SK-N-SH (cell line): ENCODE measurements around the gene TFCP2. TPM values are rescaled to one million over a fixed set of nuclear protein-coding genes. Genes with fewer than 3 reads are reported as not detected.

ENCODE experiments used
- CTCF ChIA-PET: fragments of 300-600, 350-600 bp; formaldehyde crosslinking; extraction: SDS; loops from one replicate; lab custom pipeline; 2021; lab: Yijun Ruan, JAX
- POLR2A ChIA-PET: fragments of 350-600 bp; sonication (Branson Sonifier 250); formaldehyde crosslinking; extraction: SDS; loops from one replicate; lab custom pipeline; 2020; ENCODE audit warnings: antibody characterized with exemption, inconsistent platforms; lab: Yijun Ruan, JAX
- DNase-seq: peaks from one replicate; pipeline ENCODE4 v3.0.0; 2012
- H2AFZ ChIP-seq: fragments of 200-600 bp; sonication (generic); 2 replicates; pipeline ENCODE4 v1.8.1; 2016; ENCODE audit warnings: antibody characterized with exemption, mild to moderate bottlenecking, low read depth
- H3F3A ChIP-seq: fragments of 200-600 bp; sonication (generic); replicated peaks from 2 replicates; pipeline ENCODE3; 2016; ENCODE audit warnings: antibody characterized with exemption, mild to moderate bottlenecking; ENCODE audit not compliant: insufficient read depth
- H3K27ac ChIP-seq, 2 experiments: fragments of 200-500 bp in 1 of 2; fragments of 200-600 bp in 1 of 2; sonication (Bioruptor generic) in 1 of 2; sonication (generic), shearing (Covaris generic) in 1 of 2; 2 replicates each; pipeline versions ENCODE4 v1.5.1 to v1.6.1; 2014 to 2016; ENCODE audit warnings: low read depth in 2 of 2, inconsistent platforms in 1 of 2, low read length in 1 of 2, mild to moderate bottlenecking in 1 of 2, mixed read lengths in 1 of 2
- H3K27me3 ChIP-seq: fragments of 200-600 bp; sonication (generic), shearing (Covaris generic); 2 replicates; pipeline ENCODE4 v1.6.1; 2016; ENCODE audit warnings: mixed run types; ENCODE audit not compliant: insufficient read depth
- H3K36me3 ChIP-seq, 2 experiments: fragments of 200-500 bp in 1 of 2; fragments of 200-600 bp in 1 of 2; sonication (Bioruptor generic) in 1 of 2; sonication (generic) in 1 of 2; replicated peaks in 1 of 2; 2 replicates each; pipeline versions ENCODE3 to v1.5.1; 2014 to 2016; ENCODE audit warnings: low read length in 1 of 2, mild to moderate bottlenecking in 1 of 2; ENCODE audit not compliant: insufficient read depth in 2 of 2, control insufficient read depth in 1 of 2
- H3K4me1 ChIP-seq, 2 experiments: fragments of 200-500 bp in 1 of 2; fragments of 200-600 bp in 1 of 2; sonication (Bioruptor generic) in 1 of 2; sonication (generic), shearing (Covaris generic) in 1 of 2; 2 replicates each; pipeline versions ENCODE4 v1.5.1 to v1.6.1; 2014 to 2016; ENCODE audit warnings: low read depth in 1 of 2, low read length in 1 of 2, mixed run types in 1 of 2; ENCODE audit not compliant: insufficient read depth in 2 of 2, control insufficient read depth in 1 of 2
- H3K4me2 ChIP-seq: fragments of 200-600 bp; sonication (generic), shearing (Covaris generic); 2 replicates; pipeline ENCODE4 v1.6.1; 2017; ENCODE audit warnings: mixed run types
- H3K4me3 ChIP-seq, 2 experiments: fragments of 200-500 bp in 1 of 2; fragments of 200-600 bp in 1 of 2; sonication (Bioruptor generic) in 1 of 2; sonication (generic), shearing (Covaris generic) in 1 of 2; 2 replicates each; pipeline versions ENCODE4 v1.5.1 to v1.8.1; 2014 to 2016; ENCODE audit warnings: low read depth in 2 of 2, inconsistent platforms in 1 of 2, low read length in 1 of 2, mild to moderate bottlenecking in 1 of 2, mixed read lengths in 1 of 2, moderate library complexity in 1 of 2
- H3K79me2 ChIP-seq: fragments of 200-600 bp; sonication (generic); 2 replicates; pipeline ENCODE4 v1.8.1; 2017; ENCODE audit warnings: mild to moderate bottlenecking; ENCODE audit not compliant: insufficient read depth
- H3K9ac ChIP-seq: fragments of 200-600 bp; sonication (generic); 2 replicates; pipeline ENCODE4 v1.6.1; 2017; ENCODE audit warnings: mixed run types
- H3K9me2 ChIP-seq: fragments of 200-600 bp; sonication (generic); 2 replicates; pipeline ENCODE4 v1.6.1; 2017; ENCODE audit warnings: mixed run types
- H3K9me3 ChIP-seq: fragments of 200-600 bp; sonication (generic); 2 replicates; pipeline ENCODE4 v1.6.1; 2017; ENCODE audit warnings: mixed run types, mild to moderate bottlenecking, moderate library complexity
- H4K20me1 ChIP-seq: fragments of 200-600 bp; sonication (generic); 2 replicates; pipeline ENCODE4 v1.6.1; 2017; ENCODE audit warnings: mild to moderate bottlenecking, mixed run types; ENCODE audit not compliant: insufficient read depth
- CHD2 ChIP-seq: fragments of 150-350 bp; IDR thresholded peaks from 2 replicates; pipeline ENCODE4 v1.6.1; 2018; ENCODE audit warnings: low read length; ENCODE audit not compliant: partially characterized antibody
- CTCF ChIP-seq: fragments of 200-600 bp; sonication (generic); IDR thresholded peaks from 2 replicates; pipeline ENCODE4 v1.6.1; 2017; ENCODE audit warnings: antibody characterized with exemption, mild to moderate bottlenecking, moderate library complexity
- EP300 ChIP-seq, 2 experiments: IDR thresholded peaks; 2 replicates each; pipeline versions ENCODE4 v1.4.0 to v1.6.1; 2012; ENCODE audit warnings: borderline replicate concordance in 1 of 2, low read depth in 1 of 2, low read length in 1 of 2
- EZH2phosphoT487 ChIP-seq: fragments of 200-600 bp; sonication (generic); IDR thresholded peaks from 2 replicates; pipeline ENCODE4 v1.6.1; 2017; ENCODE audit warnings: low read depth, mixed run types, mild to moderate bottlenecking, antibody characterized with exemption, moderate library complexity, borderline replicate concordance
- FOSL2 ChIP-seq: IDR thresholded peaks from 2 replicates; pipeline ENCODE4 v1.4.0; 2012; ENCODE audit warnings: low read depth, mild to moderate bottlenecking, moderate library complexity, borderline replicate concordance
- FOXJ3 ChIP-seq: sonication (generic); formaldehyde crosslinking; IDR thresholded peaks from 2 replicates; pipeline ENCODE4 v1.5.1; 2020; ENCODE audit warnings: mild to moderate bottlenecking, missing genetic modification reagents
- FOXM1 ChIP-seq: IDR thresholded peaks from 2 replicates; pipeline ENCODE4 v1.4.0; 2012; ENCODE audit warnings: low read depth, mild to moderate bottlenecking
- GATA2 ChIP-seq: sonication (generic); formaldehyde crosslinking; IDR thresholded peaks from 2 replicates; pipeline ENCODE4 v1.5.0; 2020; ENCODE audit warnings: mild to moderate bottlenecking, missing genetic modification reagents
- IRF3 ChIP-seq: fragments of 150-350 bp; IDR thresholded peaks from 2 replicates; pipeline ENCODE4 v1.6.1; 2016; ENCODE audit warnings: mild to moderate bottlenecking, low read depth, low read length
- MXI1 ChIP-seq: IDR thresholded peaks from 2 replicates; pipeline ENCODE4 v1.6.1; 2012; ENCODE audit warnings: mild to moderate bottlenecking, low read depth, low read length, improper control_type of control experiment
- NFIC ChIP-seq: IDR thresholded peaks from 2 replicates; pipeline ENCODE4 v1.4.0; 2012; ENCODE audit warnings: borderline replicate concordance
- POLR2AphosphoS5 ChIP-seq: IDR thresholded peaks from 2 replicates; pipeline ENCODE4 v1.6.1; 2012; ENCODE audit warnings: low read depth, low read length
- RAD21 ChIP-seq: IDR thresholded peaks from 2 replicates; pipeline ENCODE4 v1.6.1; 2012; ENCODE audit warnings: mild to moderate bottlenecking, low read length
- RCOR1 ChIP-seq: fragments of 150-350 bp; IDR thresholded peaks from 2 replicates; pipeline ENCODE4 v1.6.1; 2017; ENCODE audit warnings: antibody characterized with exemption, low read length
- REST ChIP-seq: IDR thresholded peaks from 2 replicates; pipeline ENCODE4 v1.6.1; 2012; ENCODE audit warnings: mild to moderate bottlenecking, low read depth, low read length, moderate library complexity
- RFX5 ChIP-seq: IDR thresholded peaks from 2 replicates; pipeline ENCODE4 v1.6.1; 2012; ENCODE audit warnings: mild to moderate bottlenecking, improper control_type of control experiment, low read length
- RXRA ChIP-seq: IDR thresholded peaks from 2 replicates; pipeline ENCODE4 v1.4.0; 2012; ENCODE audit warnings: low read depth, mild to moderate bottlenecking, borderline replicate concordance
- TAF1 ChIP-seq: IDR thresholded peaks from 2 replicates; pipeline ENCODE4 v1.6.1; 2012; ENCODE audit warnings: low read depth, mild to moderate bottlenecking, low read length, moderate library complexity, borderline replicate concordance
- TCF12 ChIP-seq: IDR thresholded peaks from 2 replicates; pipeline ENCODE4 v1.4.0; 2012
- YY1 ChIP-seq: IDR thresholded peaks from 2 replicates; pipeline ENCODE4 v1.4.0; 2012; ENCODE audit warnings: low read depth, mild to moderate bottlenecking
- whole genome bisulfite sequencing: methylation state at CpG from one replicate; pipeline ENCODE4 v1.1.6; 2017; ENCODE audit warnings: low lambda C conversion rate; 5-methylcytosine and 5-hydroxymethylcytosine counted together
- polyA plus RNA-seq, 3 experiments: library from polyadenylated mRNA; depleted of rRNA; stranded (reverse); fragments of >200 nt; gene quantifications; 2 replicates each; pipeline ENCODE4 v1.2.3, GENCODE V29; 2012

TFCP2 gene
- polyA plus RNA-seq, 1 of the 3 experiments (the other 2 are of a cell fraction): 18.1 TPM

GRCh38 chr12:51187370-51187987, 14.5 kb upstream of the TFCP2 start:
- H3K27ac ChIP-seq: no peak overlapping the region
- 76% methylated on average over 4 of the region's 5 CpGs for WGBS
- no peaks in the 10 kb centered on the region for H3F3A ChIP-seq
- H3K9ac ChIP-seq: no peak overlapping the region
- H3K9me2 ChIP-seq: no peaks in the 10 kb centered on the region
- no peaks in the 10 kb centered on the region for H3K36me3 ChIP-seq
- H3K4me3 ChIP-seq: no peak overlapping the region
- peaks cover 0 to 7% of the 10 kb centered on the region in 2 experiments; a peak in 1 of 4 replicates for H3K4me1 ChIP-seq
- no peaks in the 10 kb centered on the region for H3K9me3 ChIP-seq
- no peak overlapping the region for H3K4me2 ChIP-seq
- no peak overlapping the region for H2AFZ ChIP-seq
- peak; percentile 6 for DNase-seq
- POLR2A ChIA-PET: interaction anchor here (0.5 kb wide), 1 partner anchor 14 kb away, joined by 3 read pairs; no protein-coding TSS in a partner anchor
- TF ChIP-seq TCF12 (no peak), TAF1 (no peak), RXRA (no peak), RCOR1 (no peak), EP300 (IDR thresholded peaks at IDR 0.05; ENCODE audit: borderline replicate concordance in 1 of 2, low read depth in 1 of 2, low read length in 1 of 2) (no peak), YY1 (no peak)
- CTCF ChIA-PET: interaction anchor here (1.0 to 1.8 kb wide), 2 partner anchors 10 to 28 kb away, joined by 3 to 7 read pairs; no protein-coding TSS in a partner anchor
- H3K27me3 ChIP-seq: no peaks in the 10 kb centered on the region
- H4K20me1 ChIP-seq: no peaks in the 10 kb centered on the region
- no peaks in the 10 kb centered on the region for H3K79me2 ChIP-seq

- H3K4me3 ChIP-seq: no peak overlapping the region
- POLR2A ChIA-PET: no interaction called here
- no peaks in the 10 kb centered on the region for H4K20me1 ChIP-seq
- no peak overlapping the region for H3K27ac ChIP-seq
- no peak overlapping the region for H3K9ac ChIP-seq
- no peaks in the 10 kb centered on the region for H3K9me2 ChIP-seq
- TF ChIP-seq TCF12 (no peak), TAF1 (no peak), CHD2 (no peak), YY1 (no peak), RCOR1 (no peak), FOXJ3 (CRISPR knock-in tag) (no peak), RFX5 (no peak), RAD21 (no peak), REST (no peak), POLR2AphosphoS5 (no peak), MXI1 (no peak), FOXM1 (no peak), FOSL2 (no peak), EP300 (IDR thresholded peaks at IDR 0.05; ENCODE audit: borderline replicate concordance in 1 of 2, low read depth in 1 of 2, low read length in 1 of 2) (no peak), IRF3 (no peak), EZH2phosphoT487 (no peak), NFIC (no peak), CTCF (no peak), GATA2 (CRISPR knock-in tag) (no peak)
- peaks cover 0 to 7% of the 10 kb centered on the region in 2 experiments; a peak in 1 of 4 replicates for H3K4me1 ChIP-seq
- H3K36me3 ChIP-seq: no peaks in the 10 kb centered on the region
- H3K9me3 ChIP-seq: no peaks in the 10 kb centered on the region
- H3K4me2 ChIP-seq: no peak overlapping the region
- H3K27me3 ChIP-seq: no peaks in the 10 kb centered on the region
- WGBS: 73% methylated on average over 3 of the region's 3 CpGs
- DNase-seq: peak; percentile 9
- no peaks in the 10 kb centered on the region for H3K79me2 ChIP-seq
- H2AFZ ChIP-seq: 0 out of 2 replicates have a peak overlapping the region, but pooled peaks have one; percentile 18
- no peaks in the 10 kb centered on the region for H3F3A ChIP-seq
- CTCF ChIA-PET: interaction anchor here (1.0 to 1.8 kb wide), 3 partner anchors 9 to 32 kb away, joined by 3 to 7 read pairs (median 4); partner anchors contain the start of gene POU6F1
These were observed 13.6 kb upstream of the TFCP2 start for GRCh38 chr12:51186465-51187085.
